MV-4-11 (cell line): Measurements from ENCODE around the gene MAFF.
"Not testable (repeated sequence)": the region's sequence is repeated elsewhere in the genome, so short reads cannot be mapped to it uniquely, and the experiment has no call there.

ENCODE experiments used
- DNase-seq: peaks from one replicate; lab custom pipeline; 2025; lab: John Stamatoyannopoulos, UW

MAFF gene

GRCh38 chr22:38201711-38202436 is at the start of gene MAFF:
Gene MAFF, plus strand, starts transcription at chr22:38201994. Its CDS starts 11,860 bp downstream, at chr22:38213854.
- DNase-seq: peak; percentile 91

- no peak for DNase-seq
These were observed 47.8 kb upstream of the MAFF start for GRCh38 chr22:38153821-38154562.

- not testable (repeated sequence) for DNase-seq
These were observed 47.3 kb upstream of the MAFF start for GRCh38 chr22:38154563-38154915.

- DNase-seq: no peak
These were observed 46.1 kb upstream of the MAFF start for GRCh38 chr22:38155703-38156102.

GRCh38 chr22:38162881-38163843 is 38.6 kb upstream of the MAFF start:
- DNase-seq: no peak

- no peak for DNase-seq
These were observed 37.8 kb upstream of the MAFF start for GRCh38 chr22:38163844-38164550.

GRCh38 chr22:38164551-38164918 is 37.3 kb upstream of the MAFF start:
- DNase-seq: no peak

GRCh38 chr22:38165922-38166593 is 35.7 kb upstream of the MAFF start:
- DNase-seq: no peak

GRCh38 chr22:38167988-38168407 is 33.8 kb upstream of the MAFF start:
- DNase-seq: no peak

GRCh38 chr22:38169116-38169515 is 32.7 kb upstream of the MAFF start:
- DNase-seq: no peak

GRCh38 chr22:38170469-38170868 is 31.3 kb upstream of the MAFF start:
- no peak for DNase-seq

GRCh38 chr22:38171927-38172831 is 29.6 kb upstream of the MAFF start:
- no peak for DNase-seq

- no peak for DNase-seq
These were observed 28.8 kb upstream of the MAFF start for GRCh38 chr22:38172832-38173640.

- no peak for DNase-seq
These were observed 28.2 kb upstream of the MAFF start for GRCh38 chr22:38173641-38173906.

GRCh38 chr22:38174626-38175025 is 27.2 kb upstream of the MAFF start:
- DNase-seq: no peak

GRCh38 chr22:38175206-38176118 is 26.3 kb upstream of the MAFF start:
- DNase-seq: no peak

GRCh38 chr22:38176170-38176741 is 25.5 kb upstream of the MAFF start:
- peak; percentile 77 for DNase-seq

- DNase-seq: peak; percentile 5
These were observed 24.8 kb upstream of the MAFF start for GRCh38 chr22:38177044-38177443.
